ENCODE data around the gene CGB3. TPM values are rescaled to one million over a fixed set of nuclear protein-coding genes. Genes with fewer than 3 reads are reported as not detected.

The CGB3 gene
- total and polyA plus RNA-seq, 10 of the 15 experiments (the other 5 are each of a cell fraction or from before 2014, with no cell fraction given): not detected

- no peak overlapping the region for H3K4me3 ChIP-seq
- H3K4me1 ChIP-seq (ENCODE audit: control insufficient read depth, insufficient read depth, low read length): no peaks in the 10 kb centered on the region
- intact Hi-C loops (cut with micrococcal nuclease; ENCODE audit: unreplicated experiment) (no loop called here), in situ Hi-C loops (cut with MboI) (no loop called here)
- CTCF ChIA-PET: interaction anchor here (0.6 kb wide), 1 partner anchor 123 kb away, joined by 3 read pairs; no protein-coding TSS in a partner anchor
- no peaks in the 10 kb centered on the region for H4K20me1 ChIP-seq (ENCODE audit: control insufficient read depth, insufficient read depth)
- 100% methylated on average over 7 of the region's 7 CpGs for WGBS (ENCODE audit: insufficient coverage, insufficient replicate concordance, low lambda C conversion rate, missing lambda C conversion rate)
- no peaks in the 10 kb centered on the region for H3K9me3 ChIP-seq (replicated peaks; ENCODE audit: control insufficient read depth, insufficient read depth, low read length)
- no peak overlapping the region for H3K9ac ChIP-seq (ENCODE audit: control insufficient read depth, insufficient read depth, low read length)
- BruUV-seq (replicated peaks): TSS peak; percentile 52
- no peak overlapping the region for H3K27ac ChIP-seq (ENCODE audit: control insufficient read depth, insufficient read depth)
- TF ChIP-seq POLR2AphosphoS5 (IDR thresholded peaks at IDR 0.05; ENCODE audit: low read length) (no peak), RB1 (IDR thresholded peaks at IDR 0.05; ENCODE audit: borderline replicate concordance) (no peak), KLF5 (IDR thresholded peaks at IDR 0.05; ENCODE audit: partially characterized antibody) (no peak), EP300 (IDR thresholded peaks at IDR 0.05; ENCODE audit: borderline replicate concordance in 1 of 2, control insufficient read depth in 1 of 2, low read depth in 2 of 2, low read length in 2 of 2) (no peak), BCL3 (IDR thresholded peaks at IDR 0.05; ENCODE audit: borderline replicate concordance, insufficient read depth, low read depth, low read length, poor library complexity, severe bottlenecking) (no peak), NR2F1 (conservative IDR thresholded peaks at IDR 0.05) (no peak), SREBF1 (IDR thresholded peaks at IDR 0.05; ENCODE audit: low read length) (no peak), ATF2 (IDR thresholded peaks at IDR 0.05; ENCODE audit: low read length) (no peak), NR2C2 (IDR thresholded peaks at IDR 0.05; ENCODE audit: borderline replicate concordance, control insufficient read depth, insufficient read length, low read depth) (no peak), CBX5 (IDR thresholded peaks at IDR 0.05; ENCODE audit: low read depth) (no peak), STAT1 (conservative IDR thresholded peaks at IDR 0.05) (no peak), ESRRA (IDR thresholded peaks at IDR 0.05; ENCODE audit: low read length) (no peak)
- POLR2A ChIA-PET: interaction anchor here (0.7 kb wide), 1 partner anchor 453 kb away, joined by 3 read pairs; no protein-coding TSS in a partner anchor
- peaks cover 20 to 22% of the 10 kb centered on the region in 2 experiments for H3K36me3 ChIP-seq (ENCODE audit: control insufficient read depth in 2 of 2, insufficient read depth in 2 of 2, low read length in 1 of 2)
- RAD21 ChIA-PET (ENCODE audit: unreplicated experiment): no interaction called here
- no peak overlapping the region for H3K4me2 ChIP-seq (ENCODE audit: control insufficient read depth, insufficient read depth)
- SMC1A ChIA-PET (ENCODE audit: uncharacterized antibody, unreplicated experiment): no interaction called here
- H2AFZ ChIP-seq (ENCODE audit: control insufficient read depth, low read depth, low read length): no peak overlapping the region
- ATAC-seq (no peak), DNase-seq (ENCODE audit: low read depth, low spot score) (no peak), FAIRE-seq (no peak)
- H3K27me3 ChIP-seq (replicated peaks in 1 of 2; ENCODE audit: control insufficient read depth in 2 of 2, insufficient read depth in 2 of 2, low read length in 1 of 2): no peaks in the 10 kb centered on the region
- H3K79me2 ChIP-seq (ENCODE audit: control insufficient read depth, insufficient read depth, low read length): no peaks in the 10 kb centered on the region
Measured at GRCh38 chr19:49004964-49005614, 19.0 kb downstream of the CGB3 start.

Measured in GM12878 (cell line).